ENCODE measurements around the gene IGSF9. TPM values are rescaled to one million over a fixed set of nuclear protein-coding genes. Genes with fewer than 3 reads are reported as not detected.

IGSF9 gene
- total and polyA plus RNA-seq, 2 of the 4 experiments (the other 2 are of a cell fraction), result 0.05 TPM; not detected in 1

DNA sequence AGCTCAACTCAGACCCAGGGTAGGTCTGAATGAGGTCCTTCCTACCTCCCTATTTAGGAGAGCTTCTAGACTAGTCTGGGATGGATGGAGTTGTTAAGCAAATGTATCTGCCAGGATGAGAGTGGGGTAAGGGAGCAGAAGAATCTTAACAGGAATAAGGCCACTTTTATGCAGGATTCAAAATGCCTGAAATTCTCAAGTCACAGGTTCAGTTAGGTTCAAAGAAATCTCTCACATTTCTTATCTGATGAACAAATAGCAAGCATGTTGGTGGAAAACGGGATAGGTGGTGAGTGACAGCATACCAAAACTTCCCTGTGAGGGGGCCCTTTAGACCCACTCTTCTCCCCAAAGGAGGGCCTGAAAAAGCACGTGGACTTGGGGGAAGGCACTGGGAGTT, 5.6 kb upstream of the IGSF9 start:
- WGBS, 2 experiments (ENCODE audit: extremely low coverage in 2 of 2, insufficient read length in 1 of 2), result no CpG with 5 or more reads among the region's 2 CpGs
- Histone ChIP-seq H3K27ac (ENCODE audit: insufficient read depth, low read length) (no peak overlapping the region), H3K18ac (ENCODE audit: low read depth, low read length) (no peak overlapping the region), H4K20me1 (ENCODE audit: insufficient read depth, low read length) (no peaks in the 10 kb centered on the region), H4K91ac (ENCODE audit: insufficient read depth, low read depth, low read length) (no peak overlapping the region), H3K9ac (ENCODE audit: low read depth, low read length) (no peak overlapping the region), H3K9me3 (ENCODE audit: control insufficient read depth, insufficient read depth, low read length) (no peaks in the 10 kb centered on the region), H3K14ac (replicated peaks; ENCODE audit: low read depth, low read length) (no peak overlapping the region), H3K36me3 (ENCODE audit: control insufficient read depth, insufficient read depth, low read length) (no peaks in the 10 kb centered on the region), H2BK5ac (ENCODE audit: low read depth, low read length, poor library complexity, severe bottlenecking) (no peak overlapping the region), H2AK9ac (replicated peaks; ENCODE audit: low read depth, low read length, poor library complexity) (no peak overlapping the region), H3K4ac (ENCODE audit: low read depth, low read length) (no peak overlapping the region), H4K5ac (ENCODE audit: low read depth, low read length) (no peak overlapping the region), H3K4me2 (ENCODE audit: low read depth, low read length) (no peak overlapping the region), H3K9me1 (ENCODE audit: insufficient read depth, low read length) (no peaks in the 10 kb centered on the region), H4K8ac (ENCODE audit: low read depth in 2 of 2, low read length in 2 of 2) (no peak overlapping the region), H3K23ac (ENCODE audit: low read depth, low read length) (no peak overlapping the region), H2BK20ac (ENCODE audit: low read depth, low read length) (no peak overlapping the region), H3K27me3 (ENCODE audit: control insufficient read depth, insufficient read depth, low read length) (peaks cover 13% of the 10 kb centered on the region; the same call in 1 of the 2 replicates), H3K56ac (ENCODE audit: extremely low read depth, insufficient read depth, low read length) (no peak overlapping the region), H3K4me3 (ENCODE audit: insufficient read depth, low read depth, low read length) (no peak overlapping the region), H2BK120ac (ENCODE audit: low read depth, low read length) (no peak overlapping the region), H2BK15ac (ENCODE audit: low read depth, low read length) (no peak overlapping the region), H2AK5ac (ENCODE audit: low read depth, low read length) (no peak overlapping the region), H3K4me1 (ENCODE audit: control insufficient read depth, insufficient read depth, low read length) (peaks cover 2% of the 10 kb centered on the region; the same call in 1 of the 2 replicates), H3K79me1 (ENCODE audit: low read depth in 1 of 2, low read length in 2 of 2) (no peaks in the 10 kb centered on the region), H2AFZ (replicated peaks; ENCODE audit: low read length, poor library complexity) (no peak overlapping the region)
- dilution Hi-C loops (cut with HindIII; ENCODE audit: low sequenced_read_pairs, unreplicated experiment) (no loop called here), intact Hi-C loops (cut with micrococcal nuclease) (no loop called here), in situ Hi-C loops (cut with MboI; ENCODE audit: low sequenced_read_pairs) (no loop called here)
- POLR2A ChIA-PET (ENCODE audit: unreplicated experiment), result no interaction called here
- CTCF ChIA-PET, result no interaction called here
- DNase-seq (no peak), ATAC-seq (ENCODE audit: low read depth) (no peak)
- TF ChIP-seq RCOR1 (IDR thresholded peaks at IDR 0.05; ENCODE audit: insufficient replicate concordance, low read length) (no peak), NFE2L2 (IDR thresholded peaks at IDR 0.05; ENCODE audit: low read depth, low read length) (no peak), POLR2A (IDR thresholded peaks at IDR 0.05; ENCODE audit: low read depth, low read length) (no peak), RFX5 (IDR thresholded peaks at IDR 0.05; ENCODE audit: low read depth, low read length) (no peak), MXI1 (IDR thresholded peaks at IDR 0.05; ENCODE audit: borderline replicate concordance, low read depth, low read length) (no peak), CHD1 (IDR thresholded peaks at IDR 0.05; ENCODE audit: low read depth, low read length) (no peak), RAD21 (IDR thresholded peaks at IDR 0.05; ENCODE audit: low read length) (no peak)
- TF ChIP-seq, protein P1, sequence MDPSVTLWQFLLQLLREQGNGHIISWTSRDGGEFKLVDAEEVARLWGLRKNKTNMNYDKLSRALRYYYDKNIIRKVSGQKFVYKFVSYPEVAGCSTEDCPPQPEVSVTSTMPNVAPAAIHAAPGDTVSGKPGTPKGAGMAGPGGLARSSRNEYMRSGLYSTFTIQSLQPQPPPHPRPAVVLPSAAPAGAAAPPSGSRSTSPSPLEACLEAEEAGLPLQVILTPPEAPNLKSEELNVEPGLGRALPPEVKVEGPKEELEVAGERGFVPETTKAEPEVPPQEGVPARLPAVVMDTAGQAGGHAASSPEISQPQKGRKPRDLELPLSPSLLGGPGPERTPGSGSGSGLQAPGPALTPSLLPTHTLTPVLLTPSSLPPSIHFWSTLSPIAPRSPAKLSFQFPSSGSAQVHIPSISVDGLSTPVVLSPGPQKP (IDR thresholded peaks at IDR 0.05; ENCODE audit: borderline replicate concordance, low read depth, low read length), result no peak
- BruUV-seq (replicated peaks), result no TSS peak

Data from IMR-90 (cell line).